WTC11 (cell line): Measurements from ENCODE around the gene TCHH.

Experiments used
- ATF1 ChIP-seq: sonication (generic); formaldehyde crosslinking; IDR thresholded peaks from 2 replicates; pipeline ENCODE4 v1.8.1; 2023; ENCODE audit warnings: mild to moderate bottlenecking, moderate library complexity, missing genetic modification reagents
- CREB1 ChIP-seq: sonication (generic); formaldehyde crosslinking; IDR thresholded peaks from 2 replicates; pipeline ENCODE4 v1.8.0; 2023; ENCODE audit warnings: mild to moderate bottlenecking, missing genetic modification reagents
- ESRRA ChIP-seq: sonication (generic); formaldehyde crosslinking; IDR thresholded peaks from 2 replicates; pipeline ENCODE4 v1.8.1; 2022; ENCODE audit warnings: mild to moderate bottlenecking, missing genetic modification reagents, borderline replicate concordance
- GRHL2 ChIP-seq: fragments of 250-450 bp; sonication (Bioruptor Pico); IDR thresholded peaks from 2 replicates; pipeline ENCODE4 v1.8.0; 2022; ENCODE audit warnings: mild to moderate bottlenecking, moderate library complexity; ENCODE audit not compliant: insufficient replicate concordance, severe bottlenecking
- RELA ChIP-seq: sonication (generic); formaldehyde crosslinking; IDR thresholded peaks from 2 replicates; pipeline ENCODE4 v1.8.1; 2022; ENCODE audit warnings: missing genetic modification reagents, mild to moderate bottlenecking, borderline replicate concordance
- SP1 ChIP-seq: sonication (generic); formaldehyde crosslinking; conservative IDR thresholded peaks from 2 replicates; pipeline ENCODE4 v1.8.1; 2022; ENCODE audit warnings: missing genetic modification reagents
- TCF7 ChIP-seq: sonication (generic); formaldehyde crosslinking; IDR thresholded peaks from 2 replicates; pipeline ENCODE4 v1.8.0; 2022; ENCODE audit warnings: mild to moderate bottlenecking, low read depth, missing genetic modification reagents, moderate library complexity
- ZNF232 ChIP-seq: sonication (generic); formaldehyde crosslinking; IDR thresholded peaks from 2 replicates; pipeline ENCODE4 v1.8.0; 2022; ENCODE audit warnings: mild to moderate bottlenecking, missing genetic modification reagents
- TF ChIP-seq, protein P1 (sequence below): fragments of 200-600 bp; IDR thresholded peaks from 2 replicates; pipeline ENCODE4 v1.8.0; 2022; ENCODE audit warnings: antibody characterized with exemption
- TF ChIP-seq, protein P2 (sequence below): sonication (generic); formaldehyde crosslinking; IDR thresholded peaks from 2 replicates; pipeline ENCODE4 v1.8.1; 2022; ENCODE audit warnings: low read depth, missing genetic modification reagents, borderline replicate concordance
- TF ChIP-seq, protein P3 (sequence below): sonication (generic); formaldehyde crosslinking; IDR thresholded peaks from 2 replicates; pipeline ENCODE4 v1.8.1; 2023; ENCODE audit warnings: mild to moderate bottlenecking, missing genetic modification reagents

DNA sequence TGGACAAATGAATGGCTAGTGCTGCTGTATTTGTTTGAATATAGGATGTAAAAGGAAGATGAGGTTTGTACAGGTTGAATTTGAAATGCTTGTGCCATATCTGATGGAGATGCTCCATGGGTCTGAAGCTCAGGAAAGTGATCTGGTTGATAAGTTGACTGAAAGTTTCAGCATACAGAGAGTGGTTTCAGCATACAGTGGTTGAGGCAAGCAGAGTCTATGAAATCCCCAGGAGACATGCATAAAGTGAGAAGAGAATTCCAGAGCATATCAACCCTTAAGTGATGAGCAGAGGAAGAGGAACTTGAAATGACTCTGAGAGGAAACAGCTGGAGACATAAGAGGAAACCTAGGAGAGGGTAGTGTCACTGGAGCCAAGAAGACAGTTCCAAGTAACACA, 48.1 kb downstream of the TCHH start:
- TF ChIP-seq CREB1 (no peak), GRHL2 (CRISPR knock-in tag) (no peak), TCF7 (no peak), ESRRA (no peak), SP1 (CRISPR knock-in tag) (no peak), ZNF232 (CRISPR knock-in tag) (no peak), RELA (CRISPR knock-in tag) (no peak), ATF1 (CRISPR knock-in tag) (no peak)
- TF ChIP-seq, protein P1, sequence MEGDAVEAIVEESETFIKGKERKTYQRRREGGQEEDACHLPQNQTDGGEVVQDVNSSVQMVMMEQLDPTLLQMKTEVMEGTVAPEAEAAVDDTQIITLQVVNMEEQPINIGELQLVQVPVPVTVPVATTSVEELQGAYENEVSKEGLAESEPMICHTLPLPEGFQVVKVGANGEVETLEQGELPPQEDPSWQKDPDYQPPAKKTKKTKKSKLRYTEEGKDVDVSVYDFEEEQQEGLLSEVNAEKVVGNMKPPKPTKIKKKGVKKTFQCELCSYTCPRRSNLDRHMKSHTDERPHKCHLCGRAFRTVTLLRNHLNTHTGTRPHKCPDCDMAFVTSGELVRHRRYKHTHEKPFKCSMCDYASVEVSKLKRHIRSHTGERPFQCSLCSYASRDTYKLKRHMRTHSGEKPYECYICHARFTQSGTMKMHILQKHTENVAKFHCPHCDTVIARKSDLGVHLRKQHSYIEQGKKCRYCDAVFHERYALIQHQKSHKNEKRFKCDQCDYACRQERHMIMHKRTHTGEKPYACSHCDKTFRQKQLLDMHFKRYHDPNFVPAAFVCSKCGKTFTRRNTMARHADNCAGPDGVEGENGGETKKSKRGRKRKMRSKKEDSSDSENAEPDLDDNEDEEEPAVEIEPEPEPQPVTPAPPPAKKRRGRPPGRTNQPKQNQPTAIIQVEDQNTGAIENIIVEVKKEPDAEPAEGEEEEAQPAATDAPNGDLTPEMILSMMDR: no peak
- TF ChIP-seq, protein P2, sequence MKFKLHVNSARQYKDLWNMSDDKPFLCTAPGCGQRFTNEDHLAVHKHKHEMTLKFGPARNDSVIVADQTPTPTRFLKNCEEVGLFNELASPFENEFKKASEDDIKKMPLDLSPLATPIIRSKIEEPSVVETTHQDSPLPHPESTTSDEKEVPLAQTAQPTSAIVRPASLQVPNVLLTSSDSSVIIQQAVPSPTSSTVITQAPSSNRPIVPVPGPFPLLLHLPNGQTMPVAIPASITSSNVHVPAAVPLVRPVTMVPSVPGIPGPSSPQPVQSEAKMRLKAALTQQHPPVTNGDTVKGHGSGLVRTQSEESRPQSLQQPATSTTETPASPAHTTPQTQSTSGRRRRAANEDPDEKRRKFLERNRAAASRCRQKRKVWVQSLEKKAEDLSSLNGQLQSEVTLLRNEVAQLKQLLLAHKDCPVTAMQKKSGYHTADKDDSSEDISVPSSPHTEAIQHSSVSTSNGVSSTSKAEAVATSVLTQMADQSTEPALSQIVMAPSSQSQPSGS (CRISPR knock-in tag): no peak
- TF ChIP-seq, protein P3, sequence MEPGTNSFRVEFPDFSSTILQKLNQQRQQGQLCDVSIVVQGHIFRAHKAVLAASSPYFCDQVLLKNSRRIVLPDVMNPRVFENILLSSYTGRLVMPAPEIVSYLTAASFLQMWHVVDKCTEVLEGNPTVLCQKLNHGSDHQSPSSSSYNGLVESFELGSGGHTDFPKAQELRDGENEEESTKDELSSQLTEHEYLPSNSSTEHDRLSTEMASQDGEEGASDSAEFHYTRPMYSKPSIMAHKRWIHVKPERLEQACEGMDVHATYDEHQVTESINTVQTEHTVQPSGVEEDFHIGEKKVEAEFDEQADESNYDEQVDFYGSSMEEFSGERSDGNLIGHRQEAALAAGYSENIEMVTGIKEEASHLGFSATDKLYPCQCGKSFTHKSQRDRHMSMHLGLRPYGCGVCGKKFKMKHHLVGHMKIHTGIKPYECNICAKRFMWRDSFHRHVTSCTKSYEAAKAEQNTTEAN: no peak
